Measurements from ENCODE around the gene SPSB1. TPM values are rescaled to one million over a fixed set of nuclear protein-coding genes. Genes with fewer than 3 reads are reported as not detected.

The SPSB1 gene
- total and polyA plus RNA-seq, 4 donors, result 21.2 to 62.0 (median 35.8) TPM

- Histone ChIP-seq H3K27me3 (ENCODE audit: control insufficient read depth in 1 of 2, insufficient read depth in 2 of 2, low read length in 1 of 2) (no peaks in the 10 kb centered on the region), H3K4me3 (ENCODE audit: low read length in 2 of 2) (no peak overlapping the region), H3K36me3 (ENCODE audit: control insufficient read depth in 1 of 2, insufficient read depth in 2 of 2, low read length in 1 of 2) (no peaks in the 10 kb centered on the region), H3K9me3 (ENCODE audit: control insufficient read depth, low read length) (no peaks in the 10 kb centered on the region), H3K27ac (ENCODE audit: low read depth in 1 of 2, low read length in 2 of 2) (no peak overlapping the region), H3K4me1 (ENCODE audit: control insufficient read depth in 1 of 2, insufficient read depth in 2 of 2, low read length in 2 of 2) (no peaks in the 10 kb centered on the region)
- ATAC-seq (ENCODE audit: low FRiP score) (peak; percentile 70), DNase-seq (peak; percentile 89 to 92)
- 24 to 36% methylated on average over 23 to 36 of the region's 36 CpGs for WGBS, 2 donors
- intact Hi-C loops (cut with DNase I), result loop anchor here in 1 of 2 donors (1.0 to 10.0 kb wide), 2 partner anchors 31 to 295 kb away; no protein-coding TSS in a partner anchor
Measured at GRCh38 chr1:9280015-9280860, 12.5 kb upstream of the SPSB1 start.

- ATAC-seq (ENCODE audit: low FRiP score) (no peak), DNase-seq (peak; percentile 41 to 59)
- 83 to 86% methylated on average over 19 of the region's 19 CpGs for WGBS, 2 donors
- Histone ChIP-seq H3K27me3 (ENCODE audit: control insufficient read depth in 1 of 2, insufficient read depth in 2 of 2, low read length in 1 of 2) (no peaks in the 10 kb centered on the region), H3K36me3 (ENCODE audit: control insufficient read depth in 1 of 2, insufficient read depth in 2 of 2, low read length in 1 of 2) (no peaks in the 10 kb centered on the region), H3K4me1 (ENCODE audit: control insufficient read depth in 1 of 2, insufficient read depth in 2 of 2, low read length in 2 of 2) (no peaks in the 10 kb centered on the region), H3K4me3 (ENCODE audit: low read length in 2 of 2) (no peak overlapping the region), H3K9me3 (ENCODE audit: control insufficient read depth, low read length) (no peaks in the 10 kb centered on the region), H3K27ac (ENCODE audit: low read depth in 1 of 2, low read length in 2 of 2) (no peak overlapping the region)
- intact Hi-C loops (cut with DNase I), result loop anchor here in 1 of 2 donors (10.0 kb wide), 1 partner anchor 294 kb away; no protein-coding TSS in a partner anchor
Measured at GRCh38 chr1:9281071-9281827, 11.4 kb upstream of the SPSB1 start.

- Histone ChIP-seq H3K36me3 (ENCODE audit: control insufficient read depth in 1 of 2, insufficient read depth in 2 of 2, low read length in 1 of 2) (no peaks in the 10 kb centered on the region), H3K27ac (ENCODE audit: low read depth in 1 of 2, low read length in 2 of 2) (no peak overlapping the region), H3K4me1 (ENCODE audit: control insufficient read depth in 1 of 2, insufficient read depth in 2 of 2, low read length in 2 of 2) (no peaks in the 10 kb centered on the region), H3K27me3 (ENCODE audit: control insufficient read depth in 1 of 2, insufficient read depth in 2 of 2, low read length in 1 of 2) (no peaks in the 10 kb centered on the region), H3K9me3 (ENCODE audit: control insufficient read depth, low read length) (no peaks in the 10 kb centered on the region), H3K4me3 (ENCODE audit: low read length in 2 of 2) (no peak overlapping the region)
- WGBS, 2 donors, result 60 to 70% methylated on average over 12 of the region's 12 CpGs
- intact Hi-C loops (cut with DNase I), result loop anchor here in 1 of 2 donors (10.0 kb wide), 1 partner anchor 293 kb away; no protein-coding TSS in a partner anchor
- DNase-seq (peak; percentile 39 to 75), ATAC-seq (ENCODE audit: low FRiP score) (no peak)
Measured at GRCh38 chr1:9281908-9282695, 10.6 kb upstream of the SPSB1 start.

- intact Hi-C loops (cut with DNase I), result loop anchor here in 1 of 2 donors (10.0 kb wide), 1 partner anchor 292 kb away; no protein-coding TSS in a partner anchor
- no peaks in the 10 kb centered on the region for H3K27me3 ChIP-seq (ENCODE audit: control insufficient read depth in 1 of 2, insufficient read depth in 2 of 2, low read length in 1 of 2)
- H3K4me1 ChIP-seq (ENCODE audit: control insufficient read depth in 1 of 2, insufficient read depth in 2 of 2, low read length in 2 of 2), result no peaks in the 10 kb centered on the region
- ATAC-seq (ENCODE audit: low FRiP score) (no peak), DNase-seq (peak in 1 of 2 donors; percentile 42)
- no peak overlapping the region for H3K27ac ChIP-seq (ENCODE audit: low read depth in 1 of 2, low read length in 2 of 2)
- WGBS, 2 donors, result 52 to 54% methylated on average over 4 of the region's 4 CpGs
- no peaks in the 10 kb centered on the region for H3K9me3 ChIP-seq (ENCODE audit: control insufficient read depth, low read length)
- H3K4me3 ChIP-seq (ENCODE audit: low read length in 2 of 2), result no peak overlapping the region
- no peaks in the 10 kb centered on the region for H3K36me3 ChIP-seq (ENCODE audit: control insufficient read depth in 1 of 2, insufficient read depth in 2 of 2, low read length in 1 of 2)
Measured at GRCh38 chr1:9282696-9282955, 10.1 kb upstream of the SPSB1 start.

- no peaks in the 10 kb centered on the region for H3K9me3 ChIP-seq (ENCODE audit: control insufficient read depth, low read length)
Measured at GRCh38 chr1:9284061-9284460, 8.6 kb upstream of the SPSB1 start.

GRCh38 chr1:9286556-9286955, 6.1 kb upstream of the SPSB1 start:
- intact Hi-C loops (cut with DNase I), result loop anchor here in 1 of 2 donors (10.0 kb wide), 1 partner anchor 288 kb away; no protein-coding TSS in a partner anchor

More at GRCh38 chr1:9284061-9284460, 8.6 kb upstream of the SPSB1 start:
- Histone ChIP-seq H3K4me1 (ENCODE audit: control insufficient read depth in 1 of 2, insufficient read depth in 2 of 2, low read length in 2 of 2) (no peaks in the 10 kb centered on the region), H3K36me3 (ENCODE audit: control insufficient read depth in 1 of 2, insufficient read depth in 2 of 2, low read length in 1 of 2) (no peaks in the 10 kb centered on the region), H3K27ac (ENCODE audit: low read depth in 1 of 2, low read length in 2 of 2) (no peak overlapping the region), H3K27me3 (ENCODE audit: control insufficient read depth in 1 of 2, insufficient read depth in 2 of 2, low read length in 1 of 2) (no peaks in the 10 kb centered on the region), H3K4me3 (ENCODE audit: low read length in 2 of 2) (no peak overlapping the region)
- intact Hi-C loops (cut with DNase I), result loop anchor here in 1 of 2 donors (10.0 kb wide), 1 partner anchor 291 kb away; no protein-coding TSS in a partner anchor
- WGBS, 2 donors, result 94% methylated on average over 2 of the region's 2 CpGs
- DNase-seq (no peak), ATAC-seq (ENCODE audit: low FRiP score) (no peak)

GRCh38 chr1:9289090-9289534, 3.6 kb upstream of the SPSB1 start:
- ATAC-seq (ENCODE audit: low FRiP score) (peak; percentile 65), DNase-seq (peak; percentile 83 to 89)
- Histone ChIP-seq H3K9me3 (ENCODE audit: control insufficient read depth, low read length) (no peaks in the 10 kb centered on the region), H3K4me3 (ENCODE audit: low read length in 2 of 2) (no peak overlapping the region), H3K4me1 (ENCODE audit: control insufficient read depth in 1 of 2, insufficient read depth in 2 of 2, low read length in 2 of 2) (no peaks in the 10 kb centered on the region), H3K27me3 (ENCODE audit: control insufficient read depth in 1 of 2, insufficient read depth in 2 of 2, low read length in 1 of 2) (no peaks in the 10 kb centered on the region), H3K27ac (ENCODE audit: low read depth in 1 of 2, low read length in 2 of 2) (no peak overlapping the region), H3K36me3 (ENCODE audit: control insufficient read depth in 1 of 2, insufficient read depth in 2 of 2, low read length in 1 of 2) (no peaks in the 10 kb centered on the region)
- WGBS, 2 donors, result 47 to 57% methylated on average over 6 of the region's 6 CpGs
- intact Hi-C loops (cut with DNase I), result loop anchor here (2.0 to 10.0 kb wide), 4 partner anchors 168 to 286 kb away; no protein-coding TSS in a partner anchor

More at GRCh38 chr1:9286556-9286955, 6.1 kb upstream of the SPSB1 start:
- H3K27me3 ChIP-seq (ENCODE audit: control insufficient read depth in 1 of 2, insufficient read depth in 2 of 2, low read length in 1 of 2), result no peaks in the 10 kb centered on the region
- no peak for ATAC-seq (ENCODE audit: low FRiP score)
- H3K9me3 ChIP-seq (ENCODE audit: control insufficient read depth, low read length), result no peaks in the 10 kb centered on the region
- DNase-seq, result no peak
- H3K36me3 ChIP-seq (ENCODE audit: control insufficient read depth in 1 of 2, insufficient read depth in 2 of 2, low read length in 1 of 2), result no peaks in the 10 kb centered on the region
- H3K27ac ChIP-seq (ENCODE audit: low read depth in 1 of 2, low read length in 2 of 2), result no peak overlapping the region
- no peaks in the 10 kb centered on the region for H3K4me1 ChIP-seq (ENCODE audit: control insufficient read depth in 1 of 2, insufficient read depth in 2 of 2, low read length in 2 of 2)
- no peak overlapping the region for H3K4me3 ChIP-seq (ENCODE audit: low read length in 2 of 2)
- WGBS, 2 donors, result 91 to 95% methylated on average over 6 of the region's 6 CpGs

Measured in aorta (tissue), 5 donors.